ENCODE data around the gene PTPRB.

- TF ChIP-seq, protein P1, sequence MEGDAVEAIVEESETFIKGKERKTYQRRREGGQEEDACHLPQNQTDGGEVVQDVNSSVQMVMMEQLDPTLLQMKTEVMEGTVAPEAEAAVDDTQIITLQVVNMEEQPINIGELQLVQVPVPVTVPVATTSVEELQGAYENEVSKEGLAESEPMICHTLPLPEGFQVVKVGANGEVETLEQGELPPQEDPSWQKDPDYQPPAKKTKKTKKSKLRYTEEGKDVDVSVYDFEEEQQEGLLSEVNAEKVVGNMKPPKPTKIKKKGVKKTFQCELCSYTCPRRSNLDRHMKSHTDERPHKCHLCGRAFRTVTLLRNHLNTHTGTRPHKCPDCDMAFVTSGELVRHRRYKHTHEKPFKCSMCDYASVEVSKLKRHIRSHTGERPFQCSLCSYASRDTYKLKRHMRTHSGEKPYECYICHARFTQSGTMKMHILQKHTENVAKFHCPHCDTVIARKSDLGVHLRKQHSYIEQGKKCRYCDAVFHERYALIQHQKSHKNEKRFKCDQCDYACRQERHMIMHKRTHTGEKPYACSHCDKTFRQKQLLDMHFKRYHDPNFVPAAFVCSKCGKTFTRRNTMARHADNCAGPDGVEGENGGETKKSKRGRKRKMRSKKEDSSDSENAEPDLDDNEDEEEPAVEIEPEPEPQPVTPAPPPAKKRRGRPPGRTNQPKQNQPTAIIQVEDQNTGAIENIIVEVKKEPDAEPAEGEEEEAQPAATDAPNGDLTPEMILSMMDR (IDR thresholded peaks at IDR 0.05): no peak
- no peak for TF ChIP-seq POLR2A (IDR thresholded peaks at IDR 0.05)
Observed at GRCh38 chr12:70592664-70593063, 44.6 kb downstream of the PTPRB start.
